ENCODE data around the gene GUCY1B1.
"Not testable (repeated sequence)": the region's sequence is repeated elsewhere in the genome, so short reads cannot be mapped to it uniquely, and the experiment has no call there.

DNA sequence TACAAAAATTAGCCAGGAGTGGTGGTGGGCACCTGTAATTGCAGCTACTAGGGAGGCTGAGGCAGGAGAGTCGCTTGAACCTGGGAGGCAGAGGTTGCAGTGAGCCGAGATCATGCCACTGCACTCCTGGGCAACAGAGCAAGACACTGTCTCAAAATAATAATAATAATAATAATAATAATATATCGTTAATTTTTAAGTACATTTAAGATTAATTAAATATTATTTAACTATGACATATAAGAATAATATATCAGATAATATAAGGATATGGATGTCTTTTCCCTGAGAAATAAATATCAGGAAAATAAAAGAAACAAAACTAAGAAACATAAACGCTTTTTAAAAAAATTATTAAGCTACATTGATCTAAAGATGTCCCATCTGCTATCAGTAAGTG is 38.8 kb downstream of the GUCY1B1 start:
- TF ChIP-seq, protein P1, sequence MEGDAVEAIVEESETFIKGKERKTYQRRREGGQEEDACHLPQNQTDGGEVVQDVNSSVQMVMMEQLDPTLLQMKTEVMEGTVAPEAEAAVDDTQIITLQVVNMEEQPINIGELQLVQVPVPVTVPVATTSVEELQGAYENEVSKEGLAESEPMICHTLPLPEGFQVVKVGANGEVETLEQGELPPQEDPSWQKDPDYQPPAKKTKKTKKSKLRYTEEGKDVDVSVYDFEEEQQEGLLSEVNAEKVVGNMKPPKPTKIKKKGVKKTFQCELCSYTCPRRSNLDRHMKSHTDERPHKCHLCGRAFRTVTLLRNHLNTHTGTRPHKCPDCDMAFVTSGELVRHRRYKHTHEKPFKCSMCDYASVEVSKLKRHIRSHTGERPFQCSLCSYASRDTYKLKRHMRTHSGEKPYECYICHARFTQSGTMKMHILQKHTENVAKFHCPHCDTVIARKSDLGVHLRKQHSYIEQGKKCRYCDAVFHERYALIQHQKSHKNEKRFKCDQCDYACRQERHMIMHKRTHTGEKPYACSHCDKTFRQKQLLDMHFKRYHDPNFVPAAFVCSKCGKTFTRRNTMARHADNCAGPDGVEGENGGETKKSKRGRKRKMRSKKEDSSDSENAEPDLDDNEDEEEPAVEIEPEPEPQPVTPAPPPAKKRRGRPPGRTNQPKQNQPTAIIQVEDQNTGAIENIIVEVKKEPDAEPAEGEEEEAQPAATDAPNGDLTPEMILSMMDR (conservative IDR thresholded peaks at IDR 0.05; ENCODE audit: low read length), result not testable (repeated sequence)
- TF ChIP-seq EZH2phosphoT487 (IDR thresholded peaks at IDR 0.05; ENCODE audit: borderline replicate concordance, low read depth, low read length), result not testable (repeated sequence)

All from OCI-LY7 (cell line).